Tibial nerve (tissue), 4 donors: ENCODE results near the gene ANKRD42.

Experiments used
- CTCF ChIP-seq, 5 experiments: fragments of 200-600 bp in 3 of 5; fragments of 450-650 bp in 2 of 5; sonication (generic) in 3 of 5; IDR thresholded peaks; one replicate each; pipeline ENCODE4 v1.5.1; 2016 to 2019; ENCODE audit warnings: antibody characterized with exemption in 5 of 5, mild to moderate bottlenecking in 3 of 5, moderate library complexity in 2 of 5
- EP300 ChIP-seq, 2 donors: sonication (generic); formaldehyde crosslinking; IDR thresholded peaks; one replicate each; pipeline ENCODE4 v1.6.1; 2017; ENCODE audit warnings: antibody characterized with exemption in 2 of 2, mild to moderate bottlenecking in 1 of 2
- POLR2A ChIP-seq, 2 donors: fragments of 450-650 bp; IDR thresholded peaks; one replicate each; pipeline ENCODE4 v1.6.1; 2017; ENCODE audit warnings: antibody characterized with exemption in 2 of 2, mild to moderate bottlenecking in 2 of 2, moderate library complexity in 2 of 2

- TF ChIP-seq POLR2A (IDR thresholded peaks at IDR 0.05), result no peak
- TF ChIP-seq CTCF (IDR thresholded peaks at IDR 0.05), result no peak
- no peak for TF ChIP-seq EP300 (IDR thresholded peaks at IDR 0.05)
These were observed 45.6 kb upstream of the ANKRD42 start for GRCh38 chr11:83147895-83148294.
